ENCODE data around the gene SLC24A3.

The SLC24A3 gene

GRCh38 chr20:19213946-19214490, 1.6 kb downstream of the SLC24A3 start:
- TF ChIP-seq CTCF (IDR thresholded peaks at IDR 0.05; ENCODE audit: low read depth, low read length): no peak
- no peak overlapping the region for H3K4me3 ChIP-seq (replicated peaks in 1 of 2; ENCODE audit: low read depth in 2 of 2, low read length in 2 of 2)
- DNase-seq (ENCODE audit: low read depth in 2 of 2): no peak

GRCh38 chr20:19218411-19218810, 6.0 kb downstream of the SLC24A3 start:
- no peak for DNase-seq (ENCODE audit: low read depth in 2 of 2)
- no peak overlapping the region for H3K4me3 ChIP-seq (replicated peaks in 1 of 2; ENCODE audit: low read depth in 2 of 2, low read length in 2 of 2)
- TF ChIP-seq CTCF (IDR thresholded peaks at IDR 0.05; ENCODE audit: low read depth, low read length): no peak

- no peak for TF ChIP-seq CTCF (IDR thresholded peaks at IDR 0.05; ENCODE audit: low read depth, low read length)
- no peak for DNase-seq (ENCODE audit: low read depth in 2 of 2)
- H3K4me3 ChIP-seq (replicated peaks in 1 of 2; ENCODE audit: low read depth in 2 of 2, low read length in 2 of 2): no peak overlapping the region
Observed at GRCh38 chr20:19222520-19223040, 10.1 kb downstream of the SLC24A3 start.

- no peak for DNase-seq (ENCODE audit: low read depth in 2 of 2)
- H3K4me3 ChIP-seq (replicated peaks in 1 of 2; ENCODE audit: low read depth in 2 of 2, low read length in 2 of 2): no peak overlapping the region
- no peak for TF ChIP-seq CTCF (IDR thresholded peaks at IDR 0.05; ENCODE audit: low read depth, low read length)
Observed at GRCh38 chr20:19223640-19224039, 11.2 kb downstream of the SLC24A3 start.

- DNase-seq (ENCODE audit: low read depth in 2 of 2): peak in 1 of 2 donors; percentile 50
- no peak overlapping the region for H3K4me3 ChIP-seq (replicated peaks in 1 of 2; ENCODE audit: low read depth in 2 of 2, low read length in 2 of 2)
- no peak for TF ChIP-seq CTCF (IDR thresholded peaks at IDR 0.05; ENCODE audit: low read depth, low read length)
Observed at GRCh38 chr20:19231359-19232035, 19.1 kb downstream of the SLC24A3 start.

GRCh38 chr20:19232997-19233794, 20.8 kb downstream of the SLC24A3 start:
- DNase-seq (ENCODE audit: low read depth in 2 of 2): no peak
- H3K4me3 ChIP-seq (replicated peaks in 1 of 2; ENCODE audit: low read depth in 2 of 2, low read length in 2 of 2): no peak overlapping the region
- TF ChIP-seq CTCF (IDR thresholded peaks at IDR 0.05; ENCODE audit: low read depth, low read length): no peak

All from cardiac fibroblast (primary cell).